HG02884 (cell line): ENCODE data around the gene GABRG2.

ENCODE experiments used
- ATAC-seq: cut with Tn5 transposase; IDR thresholded peaks from one replicate; pipeline ENCODE4 v1.9.1; 2021; ENCODE audit warnings: mild to moderate bottlenecking, moderate library complexity; ENCODE audit not compliant: unreplicated experiment

GABRG2 gene

DNA sequence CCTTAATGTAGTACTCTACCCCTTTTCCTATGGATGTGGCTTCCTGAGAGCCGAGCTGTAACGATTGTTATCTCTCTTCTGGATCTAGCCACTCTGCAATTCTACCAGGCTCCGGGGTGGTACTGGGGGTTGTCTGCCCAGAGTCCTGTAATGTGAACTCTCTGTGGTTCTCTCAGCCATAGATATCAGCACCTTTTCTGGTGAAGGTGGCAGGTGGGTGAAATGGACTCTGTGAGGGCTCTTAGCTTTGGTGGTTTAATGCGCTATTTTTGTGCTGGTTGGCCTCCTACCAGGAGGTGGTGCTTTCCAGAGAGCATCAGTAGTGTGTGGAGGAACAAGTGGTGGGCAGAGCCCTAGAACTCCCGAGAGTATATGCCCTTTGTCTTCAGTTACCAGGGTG lies 122.1 kb downstream of the GABRG2 start:
- ATAC-seq = no peak

DNA sequence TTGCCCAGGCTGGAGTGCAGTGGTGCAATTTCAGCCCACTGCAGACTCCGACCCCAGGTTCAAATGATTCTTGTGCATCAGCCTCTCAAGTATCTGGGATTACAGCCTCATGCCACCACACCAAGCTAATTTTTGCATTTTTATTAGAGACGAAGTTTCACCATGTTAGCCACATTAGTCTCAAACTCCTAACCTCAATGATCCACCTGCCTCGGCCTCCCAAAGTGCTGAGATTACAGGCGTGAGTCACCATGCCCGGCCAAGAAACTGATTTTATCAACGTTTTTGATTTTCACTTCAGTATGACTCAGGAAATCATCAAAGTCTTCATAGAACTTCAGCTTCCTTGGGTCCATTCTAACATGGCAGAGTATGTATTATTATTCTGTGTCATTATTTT lies 125.4 kb downstream of the GABRG2 start:
- no peak for ATAC-seq

DNA sequence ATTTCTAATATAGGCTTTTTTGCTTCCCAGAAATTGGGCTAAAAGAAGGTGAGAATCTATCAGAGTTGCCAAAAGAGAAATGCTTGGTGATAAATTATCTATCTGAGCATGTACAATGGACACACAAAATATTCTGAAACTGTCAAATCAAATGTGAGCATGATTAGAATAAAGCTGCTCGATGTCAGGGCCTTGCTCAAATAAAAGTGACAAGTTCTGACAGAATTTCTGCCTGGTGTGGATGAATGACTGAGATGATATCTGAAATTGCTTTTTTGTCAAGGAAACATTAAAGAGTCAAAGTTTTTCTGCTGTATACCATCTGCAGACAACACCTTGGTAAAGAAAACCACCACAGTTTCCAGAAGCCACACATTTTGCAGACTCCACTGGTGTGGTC lies 128.8 kb downstream of the GABRG2 start:
- no peak for ATAC-seq

DNA sequence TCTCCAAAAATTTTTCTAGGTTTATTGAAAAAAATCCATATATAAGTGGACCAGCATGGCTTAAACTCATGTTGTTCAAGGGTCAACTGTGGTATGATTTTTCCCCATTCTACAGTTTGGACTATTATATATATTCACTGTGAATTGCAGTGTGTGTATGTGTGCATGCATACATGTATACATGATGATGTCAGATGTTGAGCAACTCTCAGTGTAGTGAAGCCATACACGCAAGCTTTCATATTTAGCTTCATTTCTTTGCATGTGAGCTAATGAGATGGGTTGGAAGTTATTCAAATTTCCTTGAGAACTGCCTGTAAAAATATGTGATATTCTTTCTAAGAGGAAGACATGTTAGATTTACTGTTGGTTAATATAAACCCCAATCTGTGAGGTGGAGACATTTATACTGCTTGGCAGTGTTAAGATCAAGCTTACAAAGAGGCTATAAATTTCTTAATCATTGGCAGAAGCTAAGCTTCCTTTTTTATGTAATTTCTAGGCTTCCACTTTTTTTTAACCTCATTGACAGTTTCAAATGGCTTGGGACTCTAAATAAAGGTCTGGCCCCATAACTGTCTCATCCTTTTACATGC lies 134.8 kb downstream of the GABRG2 start:
- ATAC-seq = no peak
